Activated CD4-positive, CD25-positive, alpha-beta regulatory T cell (primary cell): ENCODE results near the gene CDNF.
A peak's percentile ranks its signal among the peaks of the same experiment; 100 is the strongest.
"Not testable (repeated sequence)": the region's sequence is repeated elsewhere in the genome, so short reads cannot be mapped to it uniquely, and the experiment has no call there.

Experiments
- DNase-seq, 4 experiments: peaks; one replicate each; lab custom pipeline; 2025; lab: John Stamatoyannopoulos, UW

The CDNF gene

DNA sequence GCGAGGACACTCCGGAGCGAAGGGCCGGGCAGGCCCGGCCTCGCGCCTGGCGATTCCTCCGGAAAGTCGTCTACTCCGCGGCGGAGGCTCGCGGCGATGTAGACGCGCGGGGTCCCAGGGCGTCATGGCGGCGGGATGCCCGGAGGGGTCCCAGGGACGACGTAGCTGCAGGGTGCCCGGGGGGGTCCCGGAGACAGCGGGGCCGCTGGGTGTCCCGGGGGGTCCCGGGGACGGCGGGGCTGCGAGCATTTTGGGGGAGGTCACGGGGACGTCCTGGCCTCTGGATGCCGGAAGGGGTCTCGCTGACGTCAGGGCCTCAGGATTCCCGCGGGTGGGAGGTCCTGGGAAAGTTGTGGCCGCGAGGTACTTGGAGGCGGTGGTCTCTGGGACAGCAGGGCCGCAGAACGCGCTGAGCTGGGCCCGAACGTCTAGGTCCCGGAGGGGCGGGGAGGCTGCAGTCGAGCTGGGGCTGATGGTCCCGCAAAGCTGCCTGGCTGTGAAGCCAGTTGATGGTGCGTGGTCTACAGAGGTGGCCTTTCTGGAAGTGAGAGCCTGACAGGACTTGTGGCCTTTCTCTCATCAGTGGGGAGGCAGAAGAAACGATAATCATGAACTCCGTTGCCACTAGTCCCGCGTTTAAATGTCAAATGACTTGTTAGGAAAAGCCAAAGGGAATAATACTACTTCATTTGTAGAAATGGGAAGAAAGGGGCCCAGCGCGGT, 906 bp upstream of the CDNF start:
- DNase-seq = peak in 2 of 4 experiments; percentile 5 to 22

DNA sequence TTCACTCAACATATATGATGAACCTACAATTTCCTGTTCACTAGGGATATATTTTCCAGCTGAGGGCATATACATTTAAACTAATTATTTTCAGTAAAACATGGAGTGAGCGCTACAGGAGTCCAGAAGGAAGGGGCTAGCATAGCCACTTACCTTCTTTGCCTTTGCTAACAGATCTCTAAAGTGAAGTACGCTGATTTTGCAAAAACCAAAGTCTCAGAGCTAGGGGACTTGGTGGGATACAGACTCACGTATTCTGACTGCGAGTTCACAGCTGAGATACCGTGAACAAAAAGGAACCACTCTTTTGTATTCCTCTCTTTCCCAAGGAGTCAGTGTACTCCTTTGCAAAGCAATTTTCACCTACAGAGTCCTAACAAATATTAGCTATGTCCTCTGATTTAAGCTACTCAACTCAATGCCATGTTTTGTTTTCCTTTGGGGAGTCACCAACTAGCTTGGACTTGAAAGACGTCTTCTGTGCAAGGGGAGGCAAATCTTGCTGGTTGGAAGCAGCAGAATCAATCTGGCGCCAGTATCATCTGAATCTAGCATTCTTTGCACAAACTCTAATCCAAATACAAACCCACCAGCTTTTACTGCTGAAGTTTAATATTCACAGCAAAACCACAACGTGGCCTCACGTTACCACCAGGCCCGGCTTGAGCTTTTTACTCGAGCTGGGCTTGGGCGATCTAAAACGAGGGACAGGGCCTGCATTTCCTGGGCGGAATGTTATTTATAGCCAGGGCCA, 657 bp downstream of the CDNF start:
- no peak for DNase-seq

GRCh38 chr10:14836208-14836607, 1.6 kb downstream of the CDNF start:
- DNase-seq = no peak

DNA sequence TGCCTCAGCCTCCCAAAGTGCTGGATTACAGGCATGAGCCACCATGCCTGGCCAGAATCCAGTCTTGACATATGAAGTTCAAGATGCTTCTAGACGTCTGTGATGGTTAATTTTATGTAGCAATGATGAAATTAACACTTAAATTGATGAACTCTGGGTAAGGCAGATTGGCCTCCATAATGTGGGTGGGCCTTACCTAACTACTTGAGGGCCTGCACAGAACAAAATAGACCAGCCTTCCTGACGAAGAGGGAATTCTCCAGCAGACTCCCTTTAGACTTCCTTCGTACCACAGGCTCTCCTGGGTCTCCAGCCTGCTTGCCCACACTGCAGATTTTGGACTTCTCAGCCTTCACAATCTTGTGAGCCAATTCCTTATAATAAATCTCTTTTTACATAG, 4.7 kb downstream of the CDNF start:
- DNase-seq = no peak

DNA sequence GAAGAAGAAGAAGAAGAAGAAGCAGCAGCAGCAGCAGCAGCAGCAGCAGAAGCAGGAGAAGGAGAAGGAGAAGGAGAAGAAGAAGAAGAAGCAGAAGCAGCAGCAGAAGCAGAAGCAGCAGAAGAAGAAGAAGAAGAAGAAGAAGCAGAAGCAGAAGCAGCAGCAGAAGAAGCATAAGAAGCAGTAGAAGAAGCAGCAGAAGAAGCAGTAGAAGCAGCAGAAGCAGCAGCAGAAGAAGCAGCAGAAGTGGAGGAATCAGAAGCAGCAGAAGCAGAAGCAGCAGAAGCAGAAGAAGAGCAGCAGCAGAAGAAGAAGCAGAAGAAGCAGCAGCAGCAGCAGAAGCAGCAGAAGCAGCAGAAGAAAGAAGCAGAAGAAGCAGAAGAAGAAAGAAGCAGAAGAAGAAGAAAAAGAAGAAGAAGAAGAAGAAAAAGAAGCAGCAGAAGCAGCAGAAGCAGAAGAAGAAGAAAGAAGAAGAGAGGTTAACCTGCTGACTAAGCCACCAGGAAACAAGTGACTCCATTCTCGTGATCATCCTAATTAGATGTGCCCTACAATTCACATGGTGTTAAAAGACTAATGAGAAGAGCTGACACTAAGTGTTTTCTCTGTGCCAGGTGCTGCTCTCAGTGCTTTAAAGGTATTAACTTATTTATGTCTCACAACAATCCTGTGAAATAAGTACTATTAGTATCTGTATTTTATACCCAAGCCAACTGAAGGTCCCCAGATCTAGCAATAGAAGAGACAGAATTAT, 11.6 kb downstream of the CDNF start:
- DNase-seq = no peak

GRCh38 chr10:14823966-14824365, 13.9 kb downstream of the CDNF start:
- no peak for DNase-seq

- DNase-seq = peak in 1 of 4 experiments; percentile 5
These were observed 14.7 kb downstream of the CDNF start for GRCh38 chr10:14822879-14823755.

GRCh38 chr10:14821635-14822375, 16.0 kb downstream of the CDNF start:
- DNase-seq = no peak

- no peak for DNase-seq
These were observed 17.1 kb downstream of the CDNF start for GRCh38 chr10:14820775-14821154.

DNA sequence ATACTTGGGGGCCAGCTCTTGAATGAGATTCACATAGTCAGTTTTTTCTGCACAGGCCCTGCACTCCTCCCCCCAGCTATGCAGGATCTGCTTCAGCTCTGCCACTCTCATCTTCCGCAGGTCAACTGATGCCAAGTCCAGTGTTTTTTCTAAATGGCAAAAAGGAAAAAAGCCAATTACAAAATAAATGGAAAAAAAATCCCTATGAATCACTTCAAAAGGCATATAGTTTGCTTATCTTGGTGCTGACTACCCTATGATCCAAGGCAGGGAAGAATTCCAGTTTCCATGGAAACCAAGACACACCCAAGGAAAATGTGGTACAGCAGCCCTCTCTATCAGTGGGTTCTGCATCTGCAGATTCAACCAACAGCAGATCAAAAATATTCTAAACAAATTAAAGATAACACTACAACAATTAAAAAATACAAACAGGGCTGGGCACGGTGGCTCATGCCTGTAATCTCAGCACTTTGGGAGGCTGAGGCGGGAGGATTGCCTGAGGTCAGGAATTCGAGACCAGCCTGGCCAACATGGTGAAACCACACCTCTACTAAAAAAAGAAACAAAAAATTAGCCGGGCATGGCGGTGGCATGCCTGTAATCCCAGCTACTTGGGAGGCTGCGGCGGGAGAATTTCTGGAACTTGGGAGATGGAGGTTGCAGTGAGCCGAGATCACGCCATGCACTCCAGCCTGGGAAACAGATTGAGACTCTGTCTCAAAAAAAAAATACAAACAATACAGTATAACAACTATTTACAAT, 17.6 kb downstream of the CDNF start:
- DNase-seq = no peak

GRCh38 chr10:14816717-14817116, 21.1 kb downstream of the CDNF start:
- DNase-seq = not testable (repeated sequence)

DNA sequence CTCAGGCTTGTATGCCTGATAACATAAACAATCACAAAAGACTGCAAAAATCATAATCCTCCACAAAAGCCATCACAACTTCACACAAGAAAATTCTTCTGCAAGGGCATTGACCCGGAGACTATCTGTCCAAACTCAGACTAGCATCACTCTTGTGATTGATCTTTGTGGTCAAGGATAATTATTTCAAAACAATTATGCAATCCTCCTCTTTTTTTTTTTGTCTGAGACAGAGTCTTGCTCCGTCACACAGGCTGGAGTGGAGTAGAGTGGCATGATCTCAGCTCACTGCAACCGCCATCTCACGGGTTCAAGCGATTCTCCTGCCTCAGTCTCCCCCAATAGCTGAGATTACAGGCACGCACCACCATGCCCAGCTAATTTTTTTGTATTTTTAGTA, 22.2 kb downstream of the CDNF start:
- no peak for DNase-seq

GRCh38 chr10:14812271-14812670, 25.6 kb downstream of the CDNF start:
- no peak for DNase-seq

- no peak for DNase-seq
These were observed 26.6 kb downstream of the CDNF start for GRCh38 chr10:14810969-14811953.

- DNase-seq = no peak
These were observed 31.5 kb downstream of the CDNF start for GRCh38 chr10:14806318-14806717.

GRCh38 chr10:14803827-14804226, 34.0 kb downstream of the CDNF start:
- no peak for DNase-seq

- no peak for DNase-seq
These were observed 36.1 kb downstream of the CDNF start for GRCh38 chr10:14801723-14802122.

DNA sequence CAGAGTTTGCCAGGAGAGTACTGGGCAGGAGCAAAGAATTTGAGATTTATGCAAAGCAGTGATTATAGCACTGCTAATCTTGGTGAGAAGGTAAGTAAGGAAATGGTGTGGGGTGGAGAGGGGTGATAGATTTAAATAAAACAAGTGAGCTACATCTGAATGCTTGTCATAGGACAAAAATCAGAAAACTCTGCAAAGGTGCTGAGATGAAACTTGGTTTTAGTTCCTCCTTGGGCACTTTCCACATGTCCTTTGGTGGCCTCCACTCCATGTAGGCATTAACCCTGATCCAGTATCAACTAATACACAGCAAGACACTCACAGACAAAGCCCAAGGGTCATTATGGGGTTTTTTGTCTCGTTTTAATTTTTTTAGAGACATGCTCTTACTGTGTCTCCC, 37.4 kb downstream of the CDNF start:
- no peak for DNase-seq

- no peak for DNase-seq
These were observed 39.2 kb downstream of the CDNF start for GRCh38 chr10:14798636-14799035.
